SU-DHL-6 (cell line): ENCODE measurements around the gene CRYZ.

Source experiments
- H2AFZ ChIP-seq: fragments of 200-600 bp; sonication (generic); 2 replicates; pipeline ENCODE4 v1.6.1; 2014; ENCODE audit warnings: low read depth, mild to moderate bottlenecking, moderate library complexity, mixed read lengths, antibody characterized with exemption, low read length; ENCODE audit not compliant: severe bottlenecking
- H3F3A ChIP-seq: fragments of 200-600 bp; shearing (Covaris generic); 2 replicates; pipeline ENCODE4 v1.6.0; 2016; ENCODE audit warnings: antibody characterized with exemption, mild to moderate bottlenecking; ENCODE audit not compliant: insufficient read depth
- H3K27ac ChIP-seq: fragments of 200-600 bp; sonication (generic); 2 replicates; pipeline ENCODE4 v1.5.1; 2016; ENCODE audit warnings: low read depth, mild to moderate bottlenecking, low read length, moderate library complexity, mixed read lengths
- H3K27me3 ChIP-seq: fragments of 200-600 bp; sonication (generic), shearing (Covaris generic); 2 replicates; pipeline ENCODE4 v1.6.0; 2014; ENCODE audit warnings: mild to moderate bottlenecking, low read length
- H3K36me3 ChIP-seq: fragments of 200-600 bp; sonication (generic); 2 replicates; pipeline ENCODE4 v1.6.1; 2014; ENCODE audit warnings: mild to moderate bottlenecking, low read length, mixed read lengths
- H3K4me2 ChIP-seq: fragments of 300-600, 200-600 bp; shearing (Covaris generic), sonication (generic); 2 replicates; pipeline ENCODE4 v1.6.0; 2014; ENCODE audit warnings: low read length, low read depth, mild to moderate bottlenecking; ENCODE audit not compliant: poor library complexity, severe bottlenecking
- H3K4me3 ChIP-seq: fragments of 200-600 bp; sonication (generic); 2 replicates; pipeline ENCODE4 v1.5.1; 2014; ENCODE audit warnings: antibody characterized with exemption, low read length, mild to moderate bottlenecking, mixed read lengths; ENCODE audit not compliant: insufficient read depth, poor library complexity, severe bottlenecking
- H3K79me2 ChIP-seq: fragments of 200-600 bp; sonication (generic); 2 replicates; pipeline ENCODE4 v1.6.1; 2014; ENCODE audit warnings: mild to moderate bottlenecking, low read length, moderate library complexity; ENCODE audit not compliant: insufficient read depth
- H3K9ac ChIP-seq: fragments of 200-600 bp; sonication (generic); 2 replicates; pipeline ENCODE4 v1.7.0; 2014; ENCODE audit warnings: mild to moderate bottlenecking, low read length
- H3K9me2 ChIP-seq: fragments of 200-600 bp; sonication (generic); replicated peaks from 2 replicates; pipeline ENCODE4 v1.6.1; 2014; ENCODE audit warnings: low read length; ENCODE audit not compliant: insufficient read depth
- H3K9me3 ChIP-seq: fragments of 200-600 bp; sonication (generic); 2 replicates; pipeline ENCODE4 v1.6.1; 2014; ENCODE audit warnings: low read length, mixed read lengths; ENCODE audit not compliant: insufficient read depth
- H4K20me1 ChIP-seq: fragments of 200-600 bp; sonication (generic); 2 replicates; pipeline ENCODE4 v1.6.1; 2014; ENCODE audit warnings: low read depth, mild to moderate bottlenecking, antibody characterized with exemption, low read length, moderate library complexity, mixed read lengths
- CTCF ChIP-seq: fragments of 200-600 bp; sonication (generic); IDR thresholded peaks from one replicate; pipeline ENCODE4 v1.5.1; 2017; ENCODE audit warnings: antibody characterized with exemption, mild to moderate bottlenecking, low read length, moderate library complexity; ENCODE audit not compliant: insufficient read depth, poor library complexity, severe bottlenecking
- EZH2phosphoT487 ChIP-seq: fragments of 200-600 bp; sonication (generic), shearing (Covaris generic); conservative IDR thresholded peaks from 2 replicates; pipeline ENCODE4 v1.6.1; 2018; ENCODE audit warnings: mild to moderate bottlenecking, antibody characterized with exemption, low read length, moderate library complexity, mixed read lengths

CRYZ gene

GRCh38 chr1:74771913-74772515 is 39.2 kb upstream of the CRYZ start:
- H3K27ac ChIP-seq, result no peak overlapping the region
- no peaks in the 10 kb centered on the region for H3K79me2 ChIP-seq

GRCh38 chr1:74767490-74767889 is 34.6 kb upstream of the CRYZ start:
- H3K4me2 ChIP-seq, result no peak overlapping the region
- H3K4me3 ChIP-seq, result no peak overlapping the region
- TF ChIP-seq CTCF, result no peak
- no peak for TF ChIP-seq EZH2phosphoT487

More at GRCh38 chr1:74771913-74772515, 39.2 kb upstream of the CRYZ start:
- Histone ChIP-seq H3K36me3 (no peaks in the 10 kb centered on the region), H4K20me1 (no peaks in the 10 kb centered on the region), H3K27me3 (no peaks in the 10 kb centered on the region), H3K4me2 (no peak overlapping the region), H2AFZ (no peak overlapping the region), H3K4me3 (no peak overlapping the region), H3K9me2 (no peaks in the 10 kb centered on the region), H3K9ac (no peak overlapping the region), H3K9me3 (no peaks in the 10 kb centered on the region), H3F3A (no peaks in the 10 kb centered on the region)
- no peak for TF ChIP-seq EZH2phosphoT487
- peak; percentile 50 for TF ChIP-seq CTCF

GRCh38 chr1:74766579-74766978 is 33.7 kb upstream of the CRYZ start:
- Histone ChIP-seq H2AFZ (no peak overlapping the region), H3K27me3 (no peaks in the 10 kb centered on the region), H3K9me3 (no peaks in the 10 kb centered on the region), H4K20me1 (no peaks in the 10 kb centered on the region), H3F3A (no peaks in the 10 kb centered on the region; the same call in 1 of the 2 replicates), H3K4me2 (no peak overlapping the region), H3K9ac (no peak overlapping the region), H3K9me2 (no peaks in the 10 kb centered on the region), H3K27ac (no peak overlapping the region), H3K36me3 (peaks cover 4% of the 10 kb centered on the region), H3K4me3 (no peak overlapping the region), H3K79me2 (no peaks in the 10 kb centered on the region)
- TF ChIP-seq CTCF (no peak), EZH2phosphoT487 (no peak)

More at GRCh38 chr1:74767490-74767889, 34.6 kb upstream of the CRYZ start:
- H4K20me1 ChIP-seq, result no peaks in the 10 kb centered on the region
- no peaks in the 10 kb centered on the region for H3K9me2 ChIP-seq
- H3K36me3 ChIP-seq, result no peaks in the 10 kb centered on the region; the same call in 1 of the 2 replicates
- no peaks in the 10 kb centered on the region for H3K9me3 ChIP-seq
- H3K27ac ChIP-seq, result no peak overlapping the region
- no peaks in the 10 kb centered on the region for H3K79me2 ChIP-seq
- H3K9ac ChIP-seq, result no peak overlapping the region
- no peaks in the 10 kb centered on the region; the same call in 1 of the 2 replicates for H3F3A ChIP-seq
- H2AFZ ChIP-seq, result no peak overlapping the region
- no peaks in the 10 kb centered on the region for H3K27me3 ChIP-seq
